IPS-18c (cell line): ENCODE measurements around the gene PER3.
A peak's percentile ranks its signal among the peaks of the same experiment; 100 is the strongest.
"Not testable (repeated sequence)": the region's sequence is repeated elsewhere in the genome, so short reads cannot be mapped to it uniquely, and the experiment has no call there.

ENCODE experiments used
- H3K4me3 ChIP-seq: 2 replicates; pipeline ENCODE4 v1.7.0; 2013; ENCODE audit warnings: low read depth, mild to moderate bottlenecking, low read length, moderate library complexity; ENCODE audit not compliant: insufficient read depth
- H3K9me3 ChIP-seq: one replicate; pipeline ENCODE4 v1.6.1; 2013; ENCODE audit warnings: mild to moderate bottlenecking, low read length, moderate library complexity; ENCODE audit not compliant: control insufficient read depth, insufficient read depth

Gene PER3

DNA sequence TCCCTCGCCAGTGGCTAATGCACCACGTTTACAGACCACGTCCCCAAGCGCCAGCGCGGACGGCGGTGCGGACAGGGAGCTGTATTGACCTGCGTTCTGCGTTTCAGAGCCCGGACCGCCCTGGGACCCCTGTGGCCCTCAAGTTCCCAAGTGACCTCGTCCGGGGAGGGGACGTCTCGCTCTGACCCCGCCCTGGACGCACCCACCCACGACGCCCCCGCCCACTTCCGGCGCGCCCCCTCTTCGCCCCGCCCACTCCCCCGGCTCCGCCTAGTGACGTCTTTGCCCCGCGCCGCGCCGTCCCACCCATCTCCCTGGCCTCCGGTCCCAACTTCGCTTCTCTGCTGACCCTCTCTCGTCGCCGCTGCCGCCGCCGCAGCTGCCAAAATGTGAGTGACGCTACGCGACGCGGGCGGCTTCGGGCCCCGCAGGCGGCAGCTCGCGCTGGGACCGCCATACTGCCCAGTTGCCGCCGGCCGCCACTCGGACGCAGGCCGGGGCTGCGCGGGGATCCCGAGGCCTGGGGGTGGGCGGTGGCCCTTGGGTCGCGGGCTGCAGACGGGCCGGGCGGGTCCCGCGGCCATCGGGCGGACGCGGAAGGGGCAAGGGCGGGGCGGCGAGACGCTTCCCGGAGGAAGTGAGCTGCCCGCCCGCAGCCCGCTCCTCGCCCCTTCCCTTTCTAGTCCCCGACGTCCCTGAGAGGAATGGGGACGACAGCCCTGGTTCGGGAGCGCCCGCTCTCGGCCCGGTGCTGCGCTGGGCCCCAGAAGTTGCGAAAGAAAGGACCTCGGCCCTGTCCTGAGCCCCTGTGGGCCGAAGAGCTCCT lies 12.9 kb upstream of the PER3 start, which contains the start of gene VAMP3:
VAMP3 (plus strand) TSS at position 300 of the 826 bp plus-strand sequence; CDS start at position 388, 88 bp downstream.
- H3K4me3 ChIP-seq: peak within 1 kb of the TSS; percentile 81
- no peaks in the 10 kb centered on the region for H3K9me3 ChIP-seq

DNA sequence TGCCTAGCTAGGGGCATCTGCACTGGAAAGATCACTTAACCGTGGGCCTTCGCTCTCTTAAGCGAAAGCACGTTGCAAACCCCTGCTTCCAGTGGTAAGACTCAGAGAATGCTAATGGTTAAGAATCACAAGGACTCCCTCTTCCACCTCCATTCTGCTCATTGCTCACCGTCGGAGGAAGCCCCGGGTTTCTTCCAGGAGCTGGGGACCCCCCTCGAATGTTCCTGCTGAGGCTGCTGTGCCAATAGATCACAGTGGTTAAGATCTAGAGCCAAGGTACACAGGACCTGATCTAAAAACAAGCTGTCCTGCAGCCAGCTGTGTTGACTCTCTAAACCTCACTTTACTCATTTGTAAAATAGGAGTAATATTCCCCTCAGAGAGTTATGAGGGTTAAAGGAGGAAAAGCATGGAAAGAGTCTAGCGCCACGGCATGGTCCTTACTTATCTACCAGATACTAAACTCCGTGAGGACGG lies 12.2 kb upstream of the PER3 start:
- Histone ChIP-seq H3K9me3 (no peaks in the 10 kb centered on the region), H3K4me3 (peak overlapping the region; percentile 81)

DNA sequence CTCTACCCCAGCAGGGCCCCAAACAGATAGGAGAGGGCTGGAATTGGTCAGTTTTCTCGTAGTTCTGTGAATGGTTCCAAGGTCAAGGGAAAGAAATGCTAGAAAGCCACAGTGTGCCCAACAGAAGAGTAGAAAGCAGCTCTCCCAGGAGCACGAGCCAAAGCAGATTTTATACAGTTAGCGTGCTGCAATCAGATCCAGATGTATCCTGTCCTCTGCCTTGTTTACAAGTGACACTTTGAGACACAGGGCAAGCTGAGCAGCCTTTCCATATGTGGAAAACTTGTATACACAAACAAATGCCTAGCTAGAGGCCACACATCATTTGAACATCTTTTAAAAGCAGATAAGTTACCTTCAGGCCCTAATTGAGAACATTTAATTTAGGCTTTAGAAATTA lies 6.5 kb upstream of the PER3 start:
- Histone ChIP-seq H3K4me3 (no peak overlapping the region), H3K9me3 (no peaks in the 10 kb centered on the region)

DNA sequence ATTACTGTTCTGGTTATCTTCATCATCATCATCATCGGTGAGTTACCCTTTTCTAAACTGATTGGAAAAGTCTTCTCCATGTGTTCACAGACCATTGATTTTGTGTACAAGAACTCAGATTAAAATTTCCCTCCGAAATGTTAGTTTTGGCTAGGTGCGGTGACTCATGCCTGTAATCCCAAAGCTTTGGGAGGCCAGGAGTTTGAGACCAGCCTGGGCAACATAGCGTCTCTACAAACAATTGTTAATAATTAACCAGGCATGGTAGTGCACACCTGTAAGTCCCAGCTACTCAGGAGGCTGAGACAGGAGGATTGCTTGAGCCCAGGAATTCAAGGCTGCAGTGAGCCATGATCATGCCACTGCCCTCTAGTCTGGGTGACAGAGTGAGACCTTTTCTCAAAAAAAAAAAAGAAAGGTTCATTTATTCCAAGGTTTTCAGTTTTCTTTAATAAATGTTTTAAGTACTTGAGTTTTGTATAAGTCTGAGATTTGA lies 5.9 kb upstream of the PER3 start:
- Histone ChIP-seq H3K4me3 (no peak overlapping the region), H3K9me3 (no peaks in the 10 kb centered on the region)

DNA sequence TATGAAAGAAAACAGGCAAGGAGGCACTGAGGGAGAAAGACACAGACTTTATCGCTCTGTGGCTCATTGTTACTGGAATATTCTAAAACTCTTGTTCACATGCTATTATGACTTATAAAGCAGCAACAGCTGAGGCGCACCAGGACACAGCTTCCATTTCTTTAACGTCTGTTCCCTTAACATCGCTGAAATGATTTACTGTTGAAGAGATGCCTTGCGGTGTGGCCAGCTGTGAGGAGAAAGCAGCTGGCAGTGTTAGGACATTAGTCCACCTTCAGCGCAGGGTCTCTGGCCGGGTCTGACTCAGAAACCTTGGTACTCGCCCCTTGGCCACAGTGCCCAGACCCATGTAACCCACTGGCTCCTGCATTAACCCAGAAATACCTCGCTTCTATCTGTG lies 3.1 kb upstream of the PER3 start:
- H3K9me3 ChIP-seq: no peaks in the 10 kb centered on the region
- no peak overlapping the region for H3K4me3 ChIP-seq

DNA sequence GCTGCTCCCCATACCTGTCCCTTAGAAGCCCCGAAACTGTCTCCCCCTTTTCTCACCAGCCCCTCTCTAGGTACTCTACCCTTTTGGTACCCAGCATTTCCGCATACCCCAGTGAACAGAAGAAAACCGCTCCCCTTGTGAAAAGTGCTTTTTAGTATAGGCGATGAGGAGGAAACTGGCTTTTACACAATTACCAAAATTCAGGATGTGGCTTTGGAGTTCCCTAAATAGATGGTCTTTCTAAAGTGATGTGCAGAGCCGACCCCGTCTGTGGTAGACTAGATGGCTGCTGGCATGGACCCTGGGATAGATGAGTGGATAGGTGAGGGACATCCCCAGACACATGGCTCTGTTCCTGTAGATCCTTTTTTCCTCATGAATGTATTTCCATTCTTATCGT lies 2.6 kb upstream of the PER3 start:
- H3K4me3 ChIP-seq: no peak overlapping the region

DNA sequence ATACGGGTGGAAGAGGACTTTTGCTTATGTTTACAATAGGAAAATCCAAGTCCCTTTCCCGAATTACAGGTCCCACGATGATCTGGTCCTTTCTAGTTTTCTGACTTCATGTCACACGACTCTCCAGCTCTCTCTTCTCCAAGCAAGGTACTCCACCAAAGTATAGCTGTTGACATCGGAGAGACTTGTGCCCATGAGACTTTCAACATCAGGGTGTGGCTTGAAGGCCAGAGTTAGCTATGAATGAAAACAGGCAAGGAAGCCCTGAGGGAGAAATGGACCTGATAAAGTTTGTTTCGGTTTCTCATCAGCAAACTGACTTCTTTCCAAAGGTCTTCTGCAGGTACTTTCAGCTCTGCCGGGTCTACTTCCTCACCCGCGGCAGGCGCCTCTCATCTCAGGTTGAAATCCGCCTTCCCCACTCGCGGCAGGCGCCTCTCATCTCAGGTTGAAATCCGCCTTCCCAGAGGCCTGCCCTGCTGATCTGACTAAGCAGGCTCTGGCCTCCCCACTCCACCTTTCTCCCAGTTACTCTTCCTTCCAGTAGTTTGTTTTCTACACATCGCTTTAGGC lies 2.1 kb upstream of the PER3 start:
- Histone ChIP-seq H3K9me3 (no peaks in the 10 kb centered on the region), H3K4me3 (no peak overlapping the region)

More for the DNA sequence above, 2.6 kb upstream of the PER3 start:
- H3K9me3 ChIP-seq: no peaks in the 10 kb centered on the region

DNA sequence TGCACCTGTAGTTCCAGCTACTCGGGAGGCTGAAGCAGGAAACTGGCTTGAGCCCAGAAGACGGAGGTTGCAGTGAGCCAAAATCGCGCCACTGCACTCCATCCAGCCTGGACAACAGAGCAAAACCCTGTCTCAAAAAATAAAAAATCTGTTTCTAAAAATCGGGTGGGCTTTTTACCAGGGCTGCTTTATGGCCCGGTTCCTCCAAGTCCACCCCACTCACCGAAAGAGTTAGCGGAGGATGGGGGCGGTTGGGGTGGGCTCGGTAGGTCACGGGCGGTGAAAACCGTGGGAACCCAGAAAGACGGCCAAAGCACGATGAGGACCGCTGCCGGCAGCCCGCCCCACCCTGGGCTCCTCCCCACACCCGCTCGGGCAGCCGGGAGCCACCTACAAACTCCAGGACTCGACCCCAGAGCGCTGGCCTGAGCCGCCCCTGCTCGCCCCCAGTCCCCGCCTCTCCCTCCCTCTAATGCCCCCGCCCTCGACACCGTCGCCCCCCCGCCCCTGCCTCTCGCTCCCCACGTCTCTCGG lies 846 bp upstream of the PER3 start:
- H3K4me3 ChIP-seq: peak overlapping the region; percentile 51; the same call in 1 of the 2 replicates
- no peaks in the 10 kb centered on the region for H3K9me3 ChIP-seq

DNA sequence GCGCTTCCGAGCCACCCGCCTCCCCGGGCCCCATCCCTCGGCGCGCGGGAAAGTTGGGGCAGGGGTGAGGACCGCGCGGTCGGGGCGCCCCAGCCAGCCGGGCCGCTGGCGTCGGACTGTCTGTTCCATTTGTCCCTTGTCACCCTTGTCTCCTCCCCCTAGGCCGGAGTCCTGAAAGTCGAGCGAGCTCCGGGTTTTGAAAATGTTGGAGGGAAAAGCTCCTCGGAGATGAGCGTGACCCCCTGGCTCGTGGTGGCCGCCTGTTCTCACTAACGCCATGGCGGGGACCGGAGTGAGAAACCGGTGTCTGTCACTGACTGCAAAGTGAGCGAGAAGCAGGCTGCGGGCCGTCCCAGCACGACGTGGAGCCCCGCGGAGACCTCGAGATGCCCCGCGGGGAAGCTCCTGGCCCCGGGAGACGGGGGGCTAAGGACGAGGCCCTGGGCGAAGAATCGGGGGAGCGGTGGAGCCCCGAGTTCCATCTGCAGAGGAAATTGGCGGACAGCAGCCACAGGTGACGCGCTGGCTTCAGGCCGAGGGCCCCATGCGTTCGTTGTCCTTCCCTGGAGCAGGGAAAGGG lies 491 bp downstream of the PER3 start:
- Histone ChIP-seq H3K4me3 (peak overlapping the region; percentile 56), H3K9me3 (no peaks in the 10 kb centered on the region)

DNA sequence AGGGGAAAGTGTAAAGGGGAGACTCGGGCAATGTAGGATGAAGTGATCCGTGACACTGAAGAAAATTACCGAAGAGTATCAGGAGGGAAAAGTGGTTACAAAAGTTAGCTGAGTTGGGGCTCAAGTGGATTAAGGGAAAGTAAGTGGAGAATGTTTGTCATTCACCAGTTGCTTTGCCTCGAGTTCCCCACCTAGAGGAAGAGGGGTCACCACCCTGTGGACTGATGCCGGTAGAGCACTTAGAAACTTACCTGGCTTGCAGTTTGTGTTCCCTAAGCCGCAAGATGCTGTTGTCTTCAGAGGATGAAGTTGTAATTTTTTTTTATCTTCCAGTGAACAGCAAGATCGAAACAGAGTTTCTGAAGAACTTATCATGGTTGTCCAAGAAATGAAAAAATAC lies 1.0 kb downstream of the PER3 start:
- Histone ChIP-seq H3K4me3 (peak overlapping the region; percentile 56), H3K9me3 (peaks cover 2% of the 10 kb centered on the region)

DNA sequence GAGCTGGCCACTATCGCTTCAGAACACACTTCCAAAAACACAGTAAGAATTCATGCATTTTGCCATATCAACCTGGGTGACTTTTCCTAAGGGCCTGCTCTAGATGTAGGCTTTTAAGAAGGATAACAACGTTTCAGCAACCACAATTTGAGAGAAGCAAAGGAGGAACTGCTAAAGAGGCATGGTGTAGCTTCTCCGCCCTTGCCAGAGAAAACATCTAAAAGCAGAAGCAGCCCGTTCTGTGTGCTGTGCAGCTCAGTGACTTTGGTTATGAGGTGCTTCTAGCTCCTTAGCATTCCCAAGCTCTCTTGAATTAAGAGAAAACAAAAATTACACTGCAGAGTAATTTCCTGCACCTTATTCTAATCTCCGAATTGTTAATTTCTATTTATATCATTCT lies 2.7 kb downstream of the PER3 start:
- peaks cover 13% of the 10 kb centered on the region for H3K9me3 ChIP-seq
- H3K4me3 ChIP-seq: no peak overlapping the region

DNA sequence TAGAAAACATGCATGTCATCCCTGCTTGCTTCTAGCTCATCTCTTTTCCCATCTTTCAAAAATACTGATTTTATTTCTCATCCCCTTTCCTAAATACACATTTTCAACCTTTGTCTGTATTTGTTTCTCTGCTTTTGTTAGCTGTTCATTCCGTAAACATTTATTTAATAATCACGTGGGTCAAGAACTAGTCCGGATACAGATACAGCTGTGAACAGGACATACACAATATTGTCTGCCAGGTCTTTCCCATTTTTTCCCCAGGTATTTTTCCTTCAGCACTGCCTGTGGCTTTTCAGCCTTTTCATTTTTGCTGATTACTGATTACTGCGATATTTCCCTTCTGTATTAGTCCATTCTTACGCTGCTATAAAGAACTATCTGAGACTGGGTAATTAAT lies 5.7 kb downstream of the PER3 start:
- no peak overlapping the region for H3K4me3 ChIP-seq
- peaks cover 16% of the 10 kb centered on the region for H3K9me3 ChIP-seq

DNA sequence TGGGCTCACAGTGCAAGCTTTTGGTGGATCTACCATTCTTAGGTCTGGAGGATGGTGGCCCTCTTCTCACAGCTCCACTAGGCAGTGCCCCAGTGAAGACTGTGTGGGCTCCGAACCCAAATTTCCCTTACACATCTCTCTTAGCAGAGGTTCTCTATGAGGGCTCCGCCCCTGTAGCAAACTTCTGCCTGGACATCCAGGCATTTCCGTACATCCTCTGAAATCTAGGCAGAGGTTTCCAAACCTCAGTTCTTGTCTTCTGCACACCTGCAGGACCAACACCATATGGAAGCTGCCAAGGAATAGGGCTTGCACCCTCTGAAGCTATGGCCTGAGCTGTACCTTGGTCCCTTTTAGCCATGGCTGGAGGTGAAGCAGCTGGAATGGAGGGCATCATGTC lies 6.9 kb downstream of the PER3 start:
- not testable (repeated sequence) for H3K4me3 ChIP-seq
- H3K9me3 ChIP-seq: peaks cover 16% of the 10 kb centered on the region

DNA sequence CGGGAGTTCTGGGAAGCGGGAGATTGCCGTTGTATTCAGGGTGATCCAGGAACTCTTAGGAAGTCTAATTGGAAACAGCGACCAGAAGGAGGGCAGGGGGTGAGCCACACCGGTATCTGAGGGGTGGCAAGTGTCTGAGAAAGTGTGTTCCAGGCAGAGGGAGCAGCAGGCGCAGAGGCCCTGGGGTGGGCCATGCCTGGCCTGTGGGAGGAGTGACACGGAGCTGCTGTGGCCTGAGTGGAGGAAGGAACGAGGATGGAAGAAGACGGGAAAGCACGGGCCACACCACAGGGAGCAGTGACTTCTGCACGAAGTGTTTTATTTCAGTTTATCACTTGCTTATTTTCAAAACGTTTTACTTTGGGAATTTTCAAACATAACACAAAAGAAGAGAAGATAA lies 11.3 kb downstream of the PER3 start:
- Histone ChIP-seq H3K9me3 (peaks cover 10% of the 10 kb centered on the region), H3K4me3 (no peak overlapping the region)

DNA sequence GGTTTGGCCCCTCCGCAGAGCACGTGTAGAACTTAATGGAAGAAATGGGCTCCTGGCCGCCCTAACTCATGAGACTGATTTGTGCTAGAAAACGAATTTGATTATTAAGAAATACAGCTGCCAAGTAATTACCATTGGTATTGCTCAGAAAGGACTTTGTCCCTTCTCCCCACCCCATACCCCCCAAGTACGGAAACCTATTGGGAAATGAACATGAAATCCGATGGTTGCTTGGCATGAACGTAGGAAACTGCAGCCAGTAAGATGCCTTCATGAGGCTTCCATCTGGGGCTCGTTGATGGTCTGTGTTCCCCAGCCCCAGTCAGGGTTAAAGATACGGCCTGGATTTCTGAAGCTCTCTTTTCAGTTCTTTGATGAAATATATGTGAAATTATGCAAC lies 21.4 kb downstream of the PER3 start:
- no peak overlapping the region for H3K4me3 ChIP-seq

DNA sequence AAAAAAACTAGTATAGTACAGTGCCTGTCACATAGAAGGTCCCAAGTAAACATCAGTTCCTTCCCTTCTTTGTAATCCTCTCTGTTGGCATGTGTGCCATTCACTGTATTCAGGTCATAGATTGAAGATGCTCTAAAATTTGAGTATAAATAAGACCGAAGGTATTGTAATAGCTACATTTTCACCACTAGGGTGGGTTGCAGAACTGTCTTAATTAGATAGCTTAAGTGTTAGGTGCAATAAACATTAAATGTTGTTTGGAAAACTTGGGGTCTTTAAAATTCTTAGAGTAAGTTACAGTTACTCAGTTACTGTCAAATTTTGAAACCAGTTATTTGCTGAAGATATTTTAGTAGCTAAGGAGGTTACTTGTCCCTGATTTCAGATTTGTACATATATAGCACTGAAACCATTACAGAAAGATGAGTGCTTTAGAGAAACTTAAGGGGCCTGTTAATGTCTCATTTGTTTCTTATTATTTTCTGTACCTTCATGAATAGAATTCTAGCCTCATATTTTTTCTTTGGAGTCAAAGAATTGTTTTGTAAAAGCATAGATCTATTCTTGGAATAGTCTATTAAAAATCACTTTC lies 24.3 kb downstream of the PER3 start:
- no peak overlapping the region for H3K4me3 ChIP-seq

More for the DNA sequence above, 21.4 kb downstream of the PER3 start:
- no peaks in the 10 kb centered on the region for H3K9me3 ChIP-seq

DNA sequence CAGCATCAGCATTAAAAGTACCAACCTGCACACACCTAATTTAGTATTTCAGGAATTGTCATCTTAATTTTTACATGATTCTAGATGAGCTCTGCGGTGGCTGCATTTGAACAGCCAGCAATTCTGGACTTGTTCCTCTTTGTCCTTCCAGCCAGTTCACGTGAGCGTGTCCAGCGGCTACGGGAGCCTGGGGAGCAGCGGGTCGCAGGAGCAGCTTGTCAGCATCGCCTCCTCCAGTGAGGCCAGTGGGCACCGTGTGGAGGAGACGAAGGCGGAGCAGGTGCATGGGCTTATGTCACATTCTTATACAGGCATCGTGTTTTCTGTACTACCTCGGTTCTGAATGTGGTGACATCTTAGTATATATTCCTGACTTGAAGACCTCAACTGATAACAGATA lies 25.7 kb downstream of the PER3 start:
- no peaks in the 10 kb centered on the region for H3K9me3 ChIP-seq
- no peak overlapping the region for H3K4me3 ChIP-seq

More for the DNA sequence above, 24.3 kb downstream of the PER3 start:
- H3K9me3 ChIP-seq: no peaks in the 10 kb centered on the region
